LNCAP (cell line): ENCODE data around the gene SYT5.

ENCODE experiments used
- TF ChIP-seq, protein P1 (sequence below): fragments of 450-650 bp; IDR thresholded peaks from 2 replicates; pipeline ENCODE4 v1.5.1; 2017; ENCODE audit warnings: mild to moderate bottlenecking

SYT5 gene

DNA sequence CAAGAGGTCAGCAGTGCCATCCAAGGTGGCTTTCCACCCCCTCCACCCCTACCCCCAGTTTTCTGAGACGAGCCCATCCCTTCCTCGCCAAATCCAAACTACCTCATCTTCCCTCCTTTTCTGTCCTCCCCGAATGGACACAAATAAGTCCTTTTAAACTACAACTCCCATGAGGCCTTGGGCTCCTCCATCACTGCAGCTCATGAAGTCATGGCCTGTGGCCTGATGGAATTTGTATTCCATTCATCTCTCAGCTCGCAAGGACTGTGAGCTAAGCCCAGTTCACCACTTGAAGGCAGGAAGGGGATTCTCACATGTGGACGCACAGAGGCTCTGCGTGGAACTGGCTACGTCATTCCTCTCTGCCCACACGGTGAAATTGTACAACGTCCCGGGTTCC lies 16.7 kb upstream of the SYT5 start:
- TF ChIP-seq, protein P1, sequence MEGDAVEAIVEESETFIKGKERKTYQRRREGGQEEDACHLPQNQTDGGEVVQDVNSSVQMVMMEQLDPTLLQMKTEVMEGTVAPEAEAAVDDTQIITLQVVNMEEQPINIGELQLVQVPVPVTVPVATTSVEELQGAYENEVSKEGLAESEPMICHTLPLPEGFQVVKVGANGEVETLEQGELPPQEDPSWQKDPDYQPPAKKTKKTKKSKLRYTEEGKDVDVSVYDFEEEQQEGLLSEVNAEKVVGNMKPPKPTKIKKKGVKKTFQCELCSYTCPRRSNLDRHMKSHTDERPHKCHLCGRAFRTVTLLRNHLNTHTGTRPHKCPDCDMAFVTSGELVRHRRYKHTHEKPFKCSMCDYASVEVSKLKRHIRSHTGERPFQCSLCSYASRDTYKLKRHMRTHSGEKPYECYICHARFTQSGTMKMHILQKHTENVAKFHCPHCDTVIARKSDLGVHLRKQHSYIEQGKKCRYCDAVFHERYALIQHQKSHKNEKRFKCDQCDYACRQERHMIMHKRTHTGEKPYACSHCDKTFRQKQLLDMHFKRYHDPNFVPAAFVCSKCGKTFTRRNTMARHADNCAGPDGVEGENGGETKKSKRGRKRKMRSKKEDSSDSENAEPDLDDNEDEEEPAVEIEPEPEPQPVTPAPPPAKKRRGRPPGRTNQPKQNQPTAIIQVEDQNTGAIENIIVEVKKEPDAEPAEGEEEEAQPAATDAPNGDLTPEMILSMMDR: no peak

DNA sequence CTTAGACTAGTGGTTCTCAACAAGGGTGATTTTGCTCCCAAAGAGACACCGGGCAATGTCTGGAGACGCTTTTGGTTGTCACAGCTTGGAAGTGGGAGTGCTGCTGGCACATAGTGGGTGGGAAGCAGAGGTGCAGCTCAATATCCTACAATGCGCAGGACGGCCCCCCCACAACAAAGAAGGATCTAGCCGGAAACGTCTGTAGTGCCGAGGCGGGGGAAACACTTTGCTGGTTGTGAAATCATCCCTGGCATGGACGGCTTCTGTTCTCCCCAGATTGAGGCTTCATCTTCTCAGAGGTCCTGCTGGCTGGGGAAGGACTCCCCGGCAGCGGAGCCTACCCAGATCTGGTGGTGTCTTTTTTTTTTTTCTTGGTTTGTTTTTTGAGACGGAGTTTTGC lies 13.4 kb upstream of the SYT5 start:
- TF ChIP-seq, protein P1: no peak

DNA sequence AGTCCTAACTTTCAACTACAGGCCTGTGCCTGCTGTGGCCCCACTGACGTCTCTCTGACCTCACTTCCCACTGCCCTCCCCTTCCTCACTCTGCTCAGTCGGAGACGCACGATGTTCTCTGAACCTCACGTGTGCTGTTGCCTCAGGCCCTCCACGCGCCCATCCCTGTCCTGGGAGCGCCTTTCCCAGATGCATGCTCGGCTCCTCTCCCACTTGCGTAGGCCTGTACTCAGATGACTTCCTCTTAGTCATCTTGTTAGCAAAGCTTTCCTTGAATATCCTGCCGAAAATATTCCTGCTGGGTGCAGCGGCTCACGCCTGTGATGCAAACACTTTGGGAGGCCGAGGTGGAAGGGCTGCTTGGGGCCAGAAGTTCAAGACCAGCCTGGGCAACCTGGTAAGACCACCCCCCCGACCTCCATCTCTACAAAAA lies 9.3 kb upstream of the SYT5 start:
- TF ChIP-seq, protein P1: no peak

DNA sequence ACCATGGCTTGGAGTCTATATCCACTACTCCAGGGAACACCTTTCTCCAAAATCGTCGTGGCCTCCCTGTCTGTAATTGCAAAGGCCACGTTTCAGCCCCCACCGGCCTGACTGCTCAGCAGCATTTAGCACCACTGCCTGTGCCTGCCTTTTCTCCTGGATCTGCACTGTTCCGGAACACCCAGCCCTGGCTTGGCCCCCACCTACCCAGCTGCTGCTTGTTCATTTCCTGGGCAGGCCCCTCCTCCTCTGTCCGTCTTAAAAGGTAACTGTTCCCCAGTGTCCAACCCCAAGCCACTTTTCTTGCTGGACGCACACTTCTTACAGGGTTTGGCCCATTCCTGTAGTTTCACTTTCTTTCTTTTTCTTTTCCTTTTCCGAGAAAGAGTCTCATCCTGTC lies 8.5 kb upstream of the SYT5 start:
- TF ChIP-seq, protein P1: no peak

DNA sequence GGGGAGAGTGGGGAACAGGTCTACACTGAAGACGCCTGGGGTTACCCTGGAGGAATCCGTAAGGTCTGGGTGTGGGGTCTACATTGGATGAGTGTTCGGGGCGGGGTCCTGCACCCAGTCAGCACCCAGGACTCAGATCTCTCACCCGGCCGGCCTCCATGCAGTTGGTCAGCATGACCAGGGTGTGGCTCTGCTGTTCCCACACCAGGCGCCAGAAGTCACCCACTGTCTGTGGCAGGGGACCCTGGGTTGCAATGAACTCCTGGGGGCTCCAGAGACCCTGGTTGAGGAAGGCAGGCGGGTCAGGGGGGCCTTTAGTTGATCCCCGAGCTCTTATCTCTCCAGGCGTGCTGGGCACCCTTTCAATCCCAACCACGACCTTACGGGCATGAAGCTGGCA lies 6.0 kb upstream of the SYT5 start:
- TF ChIP-seq, protein P1: no peak

DNA sequence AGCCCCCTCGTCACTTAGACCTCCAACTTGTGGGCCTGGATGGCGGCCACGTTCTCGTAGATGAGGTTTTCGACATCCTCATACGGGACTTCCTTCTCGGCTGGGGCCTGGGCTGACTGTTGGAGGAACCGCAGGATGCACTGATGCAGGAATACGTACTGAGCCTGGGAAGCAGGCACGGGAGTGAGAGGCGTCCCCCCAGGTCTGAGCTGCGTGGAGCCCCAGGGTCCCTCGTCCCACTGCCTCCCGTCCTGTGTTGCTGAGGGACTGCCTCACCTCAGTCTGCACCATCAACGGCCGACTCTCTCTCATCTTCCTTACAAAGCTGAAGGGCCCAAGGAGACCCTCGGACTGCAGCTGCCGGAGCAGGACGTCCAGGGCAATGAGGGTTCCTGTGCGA lies 1.7 kb upstream of the SYT5 start:
- TF ChIP-seq, protein P1: no peak

DNA sequence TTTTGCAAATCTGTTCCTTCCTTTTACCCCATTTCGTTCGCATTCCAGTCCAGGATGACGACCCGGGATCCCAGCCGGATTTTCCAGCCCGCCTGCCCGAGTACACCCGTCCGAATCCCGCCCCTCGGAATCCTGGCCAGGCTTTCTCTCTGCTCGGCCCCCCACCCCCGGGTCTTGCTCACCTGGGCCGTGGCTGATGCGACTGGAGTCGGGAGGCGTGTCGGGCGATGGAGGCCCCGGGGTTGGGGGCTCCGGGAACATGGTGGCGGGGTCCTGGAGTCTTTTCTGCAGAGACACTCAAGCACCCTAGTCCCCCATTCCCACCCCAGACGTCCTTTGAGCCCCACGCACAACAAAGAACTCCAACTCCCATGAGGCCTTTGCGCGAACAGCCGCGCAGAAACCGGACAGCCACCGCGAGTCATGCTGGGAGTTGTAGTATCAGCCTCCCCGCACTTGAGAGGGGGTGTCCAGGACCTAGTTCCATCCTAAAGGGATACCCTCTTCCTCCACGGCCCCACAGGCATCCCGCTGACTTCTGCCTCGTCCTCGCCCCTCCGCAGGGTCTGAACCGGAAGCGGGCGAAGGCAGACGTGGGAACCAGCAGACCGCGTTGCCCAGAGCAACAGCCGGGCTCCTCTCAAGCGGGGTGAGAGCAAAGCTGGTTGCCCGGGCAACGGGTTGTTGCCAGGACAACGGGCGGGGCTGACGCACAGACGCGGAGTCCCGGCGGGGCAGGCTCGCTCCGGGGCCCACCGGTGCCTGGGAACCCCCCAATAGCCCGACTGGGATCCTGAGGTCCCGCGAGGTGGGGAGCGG lies 1.1 kb downstream of the SYT5 start:
- TF ChIP-seq, protein P1: no peak

DNA sequence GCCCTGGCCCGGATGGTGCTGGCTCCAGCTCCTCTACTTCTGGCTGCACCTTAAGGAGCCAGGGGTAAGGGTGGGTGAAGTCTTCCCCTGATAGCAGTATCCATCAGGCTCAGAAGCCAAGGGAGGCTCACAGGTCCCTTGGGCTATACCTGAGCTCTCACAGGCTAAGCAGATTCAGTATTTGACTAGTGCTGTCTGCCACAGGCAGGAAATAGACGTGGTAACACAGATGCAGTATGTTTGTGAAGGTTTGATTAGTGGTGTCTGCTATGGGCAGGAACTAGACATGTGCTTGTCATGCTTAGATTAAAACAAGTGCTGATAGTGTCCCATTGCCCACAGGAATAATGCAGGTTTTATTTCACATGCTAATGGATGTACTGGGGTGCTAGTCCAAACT lies 4.0 kb downstream of the SYT5 start:
- TF ChIP-seq, protein P1: no peak
